OCI-LY7 (cell line): ENCODE measurements around the gene FAM131B.

Source experiments
- CTCF ChIP-seq: fragments of 200-600 bp; sonication (generic); conservative IDR thresholded peaks from 2 replicates; pipeline ENCODE4 v1.5.1; 2014; ENCODE audit warnings: mild to moderate bottlenecking, antibody characterized with exemption, low read length, moderate library complexity, mixed read lengths
- EZH2phosphoT487 ChIP-seq: fragments of 200-600 bp; sonication (generic); IDR thresholded peaks from 2 replicates; pipeline ENCODE4 v1.6.1; 2018; ENCODE audit warnings: low read depth, borderline replicate concordance, mild to moderate bottlenecking, mixed run types, antibody characterized with exemption, low read length, moderate library complexity, mixed read lengths

- no peak for TF ChIP-seq CTCF
- TF ChIP-seq EZH2phosphoT487: no peak
Measured at GRCh38 chr7:143391462-143392404, 29.2 kb upstream of the FAM131B start.
